Activated CD8-positive, alpha-beta memory T cell treated with anti-CD3 and anti-CD28 coated beads for 36 hours (primary cell): ENCODE measurements around the gene IP6K2. TPM values are rescaled to one million over a fixed set of nuclear protein-coding genes. Genes with fewer than 3 reads are reported as not detected.

Experiments
- CTCF ChIA-PET: fragments of 350-600 bp; sonication (Branson Sonifier 250); formaldehyde crosslinking; loops from one replicate; lab custom pipeline; 2021; ENCODE audit warnings: antibody characterized with exemption; lab: Charles Lee
- POLR2A ChIA-PET: fragments of 350-600 bp; sonication (Branson Sonifier 250); formaldehyde crosslinking; loops from one replicate; lab custom pipeline; 2021; ENCODE audit warnings: antibody characterized with exemption; lab: Charles Lee
- total RNA-seq, 2 experiments: library from RNA; stranded (reverse); gene quantifications; one replicate each; pipeline ENCODE4 v1.2.3, GENCODE V29; 2021

IP6K2 gene
- total RNA-seq, 2 experiments from 2014 or later, result 42.8 to 47.9 TPM

DNA sequence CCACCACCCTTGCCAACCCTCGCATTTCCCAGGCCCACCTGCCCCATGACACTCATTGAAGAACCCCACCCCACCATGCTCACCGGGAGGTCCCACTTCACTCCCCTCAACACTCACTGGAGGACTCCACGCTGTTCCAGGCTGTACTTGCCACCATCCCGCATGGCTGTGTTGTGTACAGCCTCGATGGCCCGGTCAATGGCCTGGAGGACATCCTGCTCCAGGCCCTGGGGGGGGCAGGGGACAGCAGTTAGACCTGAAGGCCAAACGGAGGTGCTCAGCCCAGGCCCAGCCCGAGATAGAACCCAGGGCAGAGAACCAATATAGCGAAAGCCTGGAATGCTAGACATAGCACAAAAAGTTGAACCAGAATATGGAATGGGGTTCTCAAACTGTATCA is 34.2 kb downstream of the IP6K2 start:
- CTCF ChIA-PET, result interaction anchor here (1.4 kb wide), 1 partner anchor 26 kb away, joined by 5 read pairs; no protein-coding TSS in a partner anchor
- POLR2A ChIA-PET, result no interaction called here

GRCh38 chr3:48681974-48682610 is 34.9 kb downstream of the IP6K2 start:
- ChIA-PET POLR2A (no interaction called here), CTCF (interaction anchor here (0.7 to 2.4 kb wide), 2 partner anchors 18 to 20 kb away, joined by 3 to 5 read pairs; no protein-coding TSS in a partner anchor)

GRCh38 chr3:48681541-48681880 is 35.5 kb downstream of the IP6K2 start:
- CTCF ChIA-PET, result interaction anchor here (0.7 to 2.4 kb wide), 2 partner anchors 17 to 20 kb away, joined by 3 to 5 read pairs; no protein-coding TSS in a partner anchor
- POLR2A ChIA-PET, result no interaction called here

DNA sequence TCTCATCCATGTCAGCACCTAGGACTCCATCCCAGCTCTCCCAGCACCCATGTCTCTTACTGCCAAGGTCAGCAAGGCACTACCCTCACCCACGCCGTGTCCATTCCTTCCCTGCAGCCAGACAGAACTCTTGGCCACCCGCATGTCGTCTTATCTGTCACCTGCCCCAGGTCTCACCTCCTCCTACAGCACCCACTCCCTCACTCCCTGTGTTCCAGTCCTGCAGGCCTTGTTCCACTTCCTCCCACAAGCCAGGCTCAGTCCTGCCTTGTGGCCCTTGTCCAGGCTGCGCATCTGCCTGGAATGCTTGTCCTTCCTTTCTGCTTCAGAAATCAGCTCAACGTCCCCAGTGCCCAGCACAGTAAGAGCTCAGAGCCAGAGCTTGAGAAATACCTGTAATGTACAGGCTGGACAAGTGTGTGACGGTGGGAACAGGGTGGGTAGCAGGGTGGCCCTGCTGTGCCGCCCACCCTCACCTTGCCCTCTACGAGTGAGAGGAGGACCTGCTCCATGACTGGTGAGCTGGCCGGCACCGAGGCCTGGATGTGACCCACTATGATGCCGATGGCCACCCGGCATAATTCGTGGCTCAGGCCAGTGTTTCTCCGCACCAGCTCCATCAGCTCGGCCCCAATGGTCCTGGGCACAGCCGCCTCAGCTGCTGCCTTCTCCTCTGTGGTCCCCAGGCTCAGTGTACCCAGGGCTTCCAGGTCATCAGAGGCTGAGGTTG is 36.0 kb downstream of the IP6K2 start:
- CTCF ChIA-PET, result interaction anchor here (2.4 kb wide), 1 partner anchor 17 kb away, joined by 5 read pairs; no protein-coding TSS in a partner anchor
- POLR2A ChIA-PET, result no interaction called here

GRCh38 chr3:48679411-48680391 is 37.3 kb downstream of the IP6K2 start:
- ChIA-PET POLR2A (no interaction called here), CTCF (interaction anchor here (1.6 to 2.4 kb wide), 2 partner anchors 16 to 44 kb away, joined by 5 read pairs; partner anchors contain the start of gene SLC26A6)

DNA sequence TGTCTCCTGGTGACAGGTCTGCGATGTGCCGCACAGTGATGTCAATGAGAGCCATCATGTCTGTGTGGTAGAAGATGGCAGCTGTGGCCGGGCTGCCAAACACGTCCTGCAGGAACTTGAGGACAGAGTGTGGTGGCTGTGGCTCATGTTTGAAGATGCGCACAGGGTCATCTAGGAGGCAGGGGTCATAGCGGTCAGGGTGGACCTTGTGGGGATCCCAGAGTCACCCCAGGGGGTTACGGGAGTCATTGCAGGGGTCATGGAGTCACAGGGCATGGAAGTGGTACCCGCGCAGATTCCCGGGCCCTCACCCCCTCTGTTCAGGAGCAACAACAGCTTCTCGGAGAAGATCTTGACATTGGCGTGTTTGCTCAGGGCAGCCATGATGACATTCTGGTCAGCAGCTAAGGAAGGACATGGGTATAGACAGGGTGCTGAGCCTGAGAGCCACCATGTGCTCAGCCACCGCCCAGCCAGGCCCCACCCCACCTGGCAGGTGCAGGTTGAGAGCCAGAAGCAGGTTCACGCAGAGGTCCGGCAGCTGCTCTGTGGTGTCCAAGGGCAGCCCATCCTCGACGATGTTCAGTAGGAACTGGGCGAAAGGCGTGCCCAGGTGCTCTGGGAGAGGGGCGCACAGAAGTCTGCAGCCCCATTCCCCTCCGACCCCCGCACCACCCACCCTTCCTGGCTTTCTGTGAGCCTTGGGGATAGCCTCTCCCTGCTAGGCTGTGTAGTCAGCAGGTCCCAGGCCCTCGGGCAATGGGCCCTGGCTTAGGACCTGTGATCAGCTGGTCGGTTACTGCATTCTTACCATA is 38.2 kb downstream of the IP6K2 start:
- ChIA-PET CTCF (interaction anchor here (1.6 kb wide), 1 partner anchor 43 kb away, joined by 5 read pairs; the partner anchor contains the start of gene SLC26A6), POLR2A (interaction anchor here (0.6 kb wide), 1 partner anchor 8 kb away, joined by 4 read pairs; no protein-coding TSS in a partner anchor)

DNA sequence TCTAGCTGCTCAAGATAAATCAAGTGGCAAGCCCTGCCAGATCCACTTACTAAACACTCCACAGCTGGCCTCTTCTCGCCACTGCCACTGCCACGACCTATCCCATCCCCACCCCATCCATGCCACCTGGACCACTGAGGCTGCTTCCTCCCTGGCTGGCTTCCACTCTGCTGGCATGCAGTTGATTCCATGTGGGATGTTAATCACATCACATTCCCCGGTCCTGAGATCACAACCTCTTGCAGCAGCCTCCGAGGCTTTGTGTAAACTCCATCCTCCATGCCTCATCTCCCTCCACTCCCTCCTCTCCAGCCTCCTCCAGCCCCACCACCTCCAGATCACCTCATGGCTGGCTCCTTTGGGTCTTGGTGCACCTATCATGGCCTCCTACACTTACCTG is 39.0 kb downstream of the IP6K2 start:
- CTCF ChIA-PET, result no interaction called here
- POLR2A ChIA-PET, result interaction anchor here (0.6 kb wide), 1 partner anchor 7 kb away, joined by 4 read pairs; no protein-coding TSS in a partner anchor

DNA sequence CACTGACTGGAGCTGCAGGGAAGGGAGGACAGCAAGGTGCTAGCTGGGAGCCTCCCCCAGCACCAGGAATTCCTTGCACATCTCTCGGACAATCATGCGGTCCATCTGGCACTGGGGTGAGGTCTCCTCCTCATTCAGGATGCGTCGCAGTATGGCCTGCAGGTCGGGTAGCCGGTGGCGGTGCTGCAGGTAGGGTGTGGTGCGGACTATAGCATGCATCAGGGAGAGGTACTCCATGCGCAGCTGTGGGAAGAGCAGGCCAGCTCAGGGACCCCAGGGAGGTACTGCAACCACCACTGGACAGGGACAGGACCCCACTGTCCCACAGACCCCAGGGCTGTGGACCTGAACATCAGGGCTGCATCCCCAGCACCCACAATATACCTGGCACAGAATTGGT is 42.5 kb downstream of the IP6K2 start:
- CTCF ChIA-PET, result interaction anchor here (1.4 to 1.6 kb wide), 2 partner anchors 10 kb away, joined by 6 read pairs; no protein-coding TSS in a partner anchor

GRCh38 chr3:48672522-48672921 is 44.5 kb downstream of the IP6K2 start:
- CTCF ChIA-PET, result no interaction called here
- POLR2A ChIA-PET, result no interaction called here

More for the DNA sequence above, 42.5 kb downstream of the IP6K2 start:
- POLR2A ChIA-PET, result no interaction called here

GRCh38 chr3:48664929-48665328 is 52.1 kb downstream of the IP6K2 start:
- CTCF ChIA-PET, result interaction anchor here (0.7 to 1.9 kb wide), 3 partner anchors 9 to 52 kb away, joined by 4 to 6 read pairs (median 5); no protein-coding TSS in a partner anchor
- POLR2A ChIA-PET, result no interaction called here

- ChIA-PET CTCF (interaction anchor here (1.3 to 2.0 kb wide), 4 partner anchors 10 to 31 kb away, joined by 3 to 6 read pairs (median 5); no protein-coding TSS in a partner anchor), POLR2A (no interaction called here)
Observed at GRCh38 chr3:48664313-48664644, 52.7 kb downstream of the IP6K2 start.

GRCh38 chr3:48663489-48664312 is 53.3 kb downstream of the IP6K2 start:
- POLR2A ChIA-PET, result interaction anchor here (0.7 kb wide), 1 partner anchor 28 kb away, joined by 4 read pairs; the partner anchor contains the start of gene SLC26A6
- CTCF ChIA-PET, result interaction anchor here (1.1 to 2.0 kb wide), 5 partner anchors 11 to 32 kb away, joined by 3 to 6 read pairs (median 5); partner anchors contain the start of gene SLC26A6

- CTCF ChIA-PET, result interaction anchor here (0.7 to 2.0 kb wide), 6 partner anchors 18 to 33 kb away, joined by 3 to 5 read pairs (median 4); partner anchors contain the start of genes NCKIPSD and SLC26A6
Observed at GRCh38 chr3:48662753-48663488, 54.1 kb downstream of the IP6K2 start, which contains the start of gene CELSR3. TSS of gene CELSR3 (minus strand) at chr3:48662886. CDS start at chr3:48662634, 252 bp downstream.

GRCh38 chr3:48662145-48662752 is 54.8 kb downstream of the IP6K2 start:
- POLR2A ChIA-PET, result no interaction called here

More at GRCh38 chr3:48662753-48663488, 54.1 kb downstream of the IP6K2 start, which contains the start of gene CELSR3:
- POLR2A ChIA-PET, result interaction anchor here (0.7 kb wide), 1 partner anchor 28 kb away, joined by 4 read pairs; the partner anchor contains the start of gene SLC26A6

DNA sequence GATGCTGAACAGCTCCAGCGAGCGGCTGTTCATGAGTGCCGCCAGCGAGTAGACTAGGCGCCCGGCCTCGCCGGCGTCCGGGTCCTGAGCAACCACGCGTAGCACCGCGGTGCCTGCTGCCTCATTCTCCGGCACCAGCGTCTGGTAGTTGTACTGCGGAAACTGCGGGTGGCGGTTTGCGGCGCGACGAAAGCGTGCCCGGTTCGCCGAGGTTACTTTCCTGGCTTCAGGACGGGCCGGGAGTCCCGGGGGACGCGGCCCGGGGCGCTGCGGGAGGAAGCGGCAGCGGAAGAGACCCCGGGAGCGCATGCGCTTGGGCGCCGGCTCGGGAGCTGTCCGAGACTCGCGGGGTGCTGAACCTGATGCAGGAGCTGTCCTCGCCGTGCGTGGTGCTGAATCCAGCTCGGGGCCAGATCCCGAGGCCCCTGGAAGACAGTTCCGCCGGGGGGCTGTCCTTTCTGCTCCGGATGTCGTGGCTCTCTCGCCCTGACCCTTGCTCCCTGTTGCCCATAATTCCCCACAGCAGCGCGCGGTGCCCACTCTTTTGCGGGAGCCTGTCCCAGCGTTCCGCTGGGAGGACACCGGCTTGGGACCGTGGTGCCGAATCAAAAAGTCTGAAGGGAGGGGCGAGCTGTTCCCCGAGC is 55.4 kb downstream of the IP6K2 start:
- ChIA-PET POLR2A (no interaction called here), CTCF (interaction anchor here (0.7 to 1.9 kb wide), 6 partner anchors 20 to 345 kb away, joined by 3 to 4 read pairs (median 4); partner anchors contain the start of genes NCKIPSD and WDR6)

More at GRCh38 chr3:48662145-48662752, 54.8 kb downstream of the IP6K2 start:
- CTCF ChIA-PET, result interaction anchor here (0.7 to 1.9 kb wide), 7 partner anchors 20 to 345 kb away, joined by 3 to 4 read pairs (median 4); partner anchors contain the start of genes NCKIPSD, SLC26A6 and WDR6
